ENCODE results near the gene SNX32.

Gene SNX32

DNA sequence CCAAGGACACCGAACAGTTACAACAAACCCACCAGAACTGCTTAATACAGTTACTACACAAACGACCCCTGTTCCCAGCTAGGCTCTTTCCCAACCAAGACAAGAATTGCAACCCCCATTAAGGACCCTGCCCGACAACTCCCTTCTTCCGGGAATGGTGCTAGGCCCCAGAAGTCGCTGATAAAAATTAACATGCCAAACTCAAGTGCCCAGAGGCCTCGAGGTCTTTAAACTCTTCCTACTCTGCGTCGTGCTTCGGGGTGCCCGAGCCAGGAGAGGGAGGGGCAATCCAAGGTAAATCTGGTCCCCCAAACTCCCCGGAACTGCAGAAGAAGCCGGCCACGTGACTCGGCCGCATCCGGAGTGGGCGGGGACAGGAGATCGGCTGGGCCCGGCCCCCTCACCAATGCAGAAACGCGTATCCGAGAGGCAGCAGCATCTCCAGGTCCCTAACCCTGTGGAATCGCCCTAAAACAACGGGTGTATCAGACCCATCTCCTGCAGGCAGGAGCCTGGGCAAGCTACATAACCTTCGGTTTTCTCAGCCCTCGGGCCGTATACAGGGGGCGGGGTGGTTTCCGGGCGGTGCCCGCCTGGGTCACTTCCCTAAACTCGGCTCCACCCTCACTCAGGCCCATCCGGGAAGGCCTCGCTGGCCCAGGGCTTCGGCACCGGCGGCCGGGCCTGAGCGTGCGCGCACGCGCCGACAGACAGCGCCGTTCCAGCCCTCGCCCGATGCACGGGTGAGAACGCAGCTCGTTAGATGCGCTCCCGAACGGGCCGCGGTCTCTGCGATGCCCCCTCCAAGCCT, 23.1 kb downstream of the SNX32 start (continued):
- TF ChIP-seq, protein P1, sequence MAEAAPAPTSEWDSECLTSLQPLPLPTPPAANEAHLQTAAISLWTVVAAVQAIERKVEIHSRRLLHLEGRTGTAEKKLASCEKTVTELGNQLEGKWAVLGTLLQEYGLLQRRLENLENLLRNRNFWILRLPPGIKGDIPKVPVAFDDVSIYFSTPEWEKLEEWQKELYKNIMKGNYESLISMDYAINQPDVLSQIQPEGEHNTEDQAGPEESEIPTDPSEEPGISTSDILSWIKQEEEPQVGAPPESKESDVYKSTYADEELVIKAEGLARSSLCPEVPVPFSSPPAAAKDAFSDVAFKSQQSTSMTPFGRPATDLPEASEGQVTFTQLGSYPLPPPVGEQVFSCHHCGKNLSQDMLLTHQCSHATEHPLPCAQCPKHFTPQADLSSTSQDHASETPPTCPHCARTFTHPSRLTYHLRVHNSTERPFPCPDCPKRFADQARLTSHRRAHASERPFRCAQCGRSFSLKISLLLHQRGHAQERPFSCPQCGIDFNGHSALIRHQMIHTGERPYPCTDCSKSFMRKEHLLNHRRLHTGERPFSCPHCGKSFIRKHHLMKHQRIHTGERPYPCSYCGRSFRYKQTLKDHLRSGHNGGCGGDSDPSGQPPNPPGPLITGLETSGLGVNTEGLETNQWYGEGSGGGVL (tag by site-specific recombination; IDR thresholded peaks at IDR 0.05) = no peak
- TF ChIP-seq TRIM28 (IDR thresholded peaks at IDR 0.05; ENCODE audit: borderline replicate concordance, low read length) = no peak
- peak; percentile 56; the same call in 1 of the 2 replicates for TF ChIP-seq ZBTB20 (tag by site-specific recombination; IDR thresholded peaks at IDR 0.05)
- TF ChIP-seq, protein P2, sequence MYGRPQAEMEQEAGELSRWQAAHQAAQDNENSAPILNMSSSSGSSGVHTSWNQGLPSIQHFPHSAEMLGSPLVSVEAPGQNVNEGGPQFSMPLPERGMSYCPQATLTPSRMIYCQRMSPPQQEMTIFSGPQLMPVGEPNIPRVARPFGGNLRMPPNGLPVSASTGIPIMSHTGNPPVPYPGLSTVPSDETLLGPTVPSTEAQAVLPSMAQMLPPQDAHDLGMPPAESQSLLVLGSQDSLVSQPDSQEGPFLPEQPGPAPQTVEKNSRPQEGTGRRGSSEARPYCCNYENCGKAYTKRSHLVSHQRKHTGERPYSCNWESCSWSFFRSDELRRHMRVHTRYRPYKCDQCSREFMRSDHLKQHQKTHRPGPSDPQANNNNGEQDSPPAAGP (tag by site-specific recombination; IDR thresholded peaks at IDR 0.05) = peak; percentile 32; the same call in 1 of the 2 replicates
- TF ChIP-seq, protein P3, sequence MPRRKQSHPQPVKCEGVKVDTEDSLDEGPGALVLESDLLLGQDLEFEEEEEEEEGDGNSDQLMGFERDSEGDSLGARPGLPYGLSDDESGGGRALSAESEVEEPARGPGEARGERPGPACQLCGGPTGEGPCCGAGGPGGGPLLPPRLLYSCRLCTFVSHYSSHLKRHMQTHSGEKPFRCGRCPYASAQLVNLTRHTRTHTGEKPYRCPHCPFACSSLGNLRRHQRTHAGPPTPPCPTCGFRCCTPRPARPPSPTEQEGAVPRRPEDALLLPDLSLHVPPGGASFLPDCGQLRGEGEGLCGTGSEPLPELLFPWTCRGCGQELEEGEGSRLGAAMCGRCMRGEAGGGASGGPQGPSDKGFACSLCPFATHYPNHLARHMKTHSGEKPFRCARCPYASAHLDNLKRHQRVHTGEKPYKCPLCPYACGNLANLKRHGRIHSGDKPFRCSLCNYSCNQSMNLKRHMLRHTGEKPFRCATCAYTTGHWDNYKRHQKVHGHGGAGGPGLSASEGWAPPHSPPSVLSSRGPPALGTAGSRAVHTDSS (tag by site-specific recombination; IDR thresholded peaks at IDR 0.05) = no peak
- TF ChIP-seq ZNF274 (IDR thresholded peaks at IDR 0.05; ENCODE audit: low read length) = no peak
- no peak for TF ChIP-seq ZNF274 (tag by site-specific recombination; IDR thresholded peaks at IDR 0.05; ENCODE audit: borderline replicate concordance)
- TF ChIP-seq ZNF416 (tag by site-specific recombination; IDR thresholded peaks at IDR 0.05) = no peak
- TF ChIP-seq GFI1B (tag by site-specific recombination; IDR thresholded peaks at IDR 0.05) = no peak
- TF ChIP-seq ZSCAN23 (tag by site-specific recombination; IDR thresholded peaks at IDR 0.05) = no peak
- no peak for TF ChIP-seq ZNF426 (tag by site-specific recombination; IDR thresholded peaks at IDR 0.05)
- TF ChIP-seq ZNF585B (tag by site-specific recombination; IDR thresholded peaks at IDR 0.05) = no peak
- no peak for TF ChIP-seq ZNF624 (tag by site-specific recombination; IDR thresholded peaks at IDR 0.05)
- no peak for TF ChIP-seq ZNF121 (tag by site-specific recombination; IDR thresholded peaks at IDR 0.05)
- TF ChIP-seq, protein P4, sequence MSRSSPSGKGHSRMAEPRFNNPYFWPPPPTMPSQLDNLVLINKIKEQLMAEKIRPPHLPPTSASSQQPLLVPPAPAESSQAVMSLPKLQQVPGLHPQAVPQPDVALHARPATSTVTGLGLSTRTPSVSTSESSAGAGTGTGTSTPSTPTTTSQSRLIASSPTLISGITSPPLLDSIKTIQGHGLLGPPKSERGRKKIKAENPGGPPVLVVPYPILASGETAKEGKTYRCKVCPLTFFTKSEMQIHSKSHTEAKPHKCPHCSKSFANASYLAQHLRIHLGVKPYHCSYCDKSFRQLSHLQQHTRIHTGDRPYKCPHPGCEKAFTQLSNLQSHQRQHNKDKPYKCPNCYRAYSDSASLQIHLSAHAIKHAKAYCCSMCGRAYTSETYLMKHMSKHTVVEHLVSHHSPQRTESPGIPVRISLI (tag by site-specific recombination; IDR thresholded peaks at IDR 0.05) = no peak
- no peak for TF ChIP-seq ZNF791 (tag by site-specific recombination; IDR thresholded peaks at IDR 0.05)
- TF ChIP-seq TCF7L2 (IDR thresholded peaks at IDR 0.05; ENCODE audit: borderline replicate concordance, low read depth, low read length) = no peak
- TF ChIP-seq, protein P5, sequence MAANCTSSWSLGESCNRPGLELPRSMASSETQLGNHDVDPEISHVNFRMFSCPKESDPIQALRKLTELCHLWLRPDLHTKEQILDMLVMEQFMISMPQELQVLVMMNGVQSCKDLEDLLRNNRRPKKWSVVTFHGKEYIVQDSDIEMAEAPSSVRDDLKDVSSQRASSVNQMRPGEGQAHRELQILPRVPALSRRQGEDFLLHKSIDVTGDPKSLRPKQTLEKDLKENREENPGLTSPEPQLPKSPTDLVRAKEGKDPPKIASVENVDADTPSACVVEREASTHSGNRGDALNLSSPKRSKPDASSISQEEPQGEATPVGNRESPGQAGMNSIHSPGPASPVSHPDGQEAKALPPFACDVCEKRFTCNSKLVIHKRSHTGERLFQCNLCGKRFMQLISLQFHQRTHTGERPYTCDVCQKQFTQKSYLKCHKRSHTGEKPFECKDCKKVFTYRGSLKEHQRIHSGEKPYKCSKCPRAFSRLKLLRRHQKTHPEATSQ (tag by site-specific recombination; IDR thresholded peaks at IDR 0.05) = no peak
- TF ChIP-seq ZSCAN30 (tag by site-specific recombination; IDR thresholded peaks at IDR 0.05) = no peak
- no peak for TF ChIP-seq ZBTB1 (tag by site-specific recombination; IDR thresholded peaks at IDR 0.05)
- TF ChIP-seq ZNF266 (tag by site-specific recombination; IDR thresholded peaks at IDR 0.05; ENCODE audit: low read depth) = no peak
- TF ChIP-seq, protein P6, sequence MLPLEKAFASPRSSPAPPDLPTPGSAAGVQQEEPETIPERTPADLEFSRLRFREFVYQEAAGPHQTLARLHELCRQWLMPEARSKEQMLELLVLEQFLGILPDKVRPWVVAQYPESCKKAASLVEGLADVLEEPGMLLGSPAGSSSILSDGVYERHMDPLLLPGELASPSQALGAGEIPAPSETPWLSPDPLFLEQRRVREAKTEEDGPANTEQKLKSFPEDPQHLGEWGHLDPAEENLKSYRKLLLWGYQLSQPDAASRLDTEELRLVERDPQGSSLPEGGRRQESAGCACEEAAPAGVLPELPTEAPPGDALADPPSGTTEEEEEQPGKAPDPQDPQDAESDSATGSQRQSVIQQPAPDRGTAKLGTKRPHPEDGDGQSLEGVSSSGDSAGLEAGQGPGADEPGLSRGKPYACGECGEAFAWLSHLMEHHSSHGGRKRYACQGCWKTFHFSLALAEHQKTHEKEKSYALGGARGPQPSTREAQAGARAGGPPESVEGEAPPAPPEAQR (tag by site-specific recombination; IDR thresholded peaks at IDR 0.05) = no peak
- TF ChIP-seq, protein P7, sequence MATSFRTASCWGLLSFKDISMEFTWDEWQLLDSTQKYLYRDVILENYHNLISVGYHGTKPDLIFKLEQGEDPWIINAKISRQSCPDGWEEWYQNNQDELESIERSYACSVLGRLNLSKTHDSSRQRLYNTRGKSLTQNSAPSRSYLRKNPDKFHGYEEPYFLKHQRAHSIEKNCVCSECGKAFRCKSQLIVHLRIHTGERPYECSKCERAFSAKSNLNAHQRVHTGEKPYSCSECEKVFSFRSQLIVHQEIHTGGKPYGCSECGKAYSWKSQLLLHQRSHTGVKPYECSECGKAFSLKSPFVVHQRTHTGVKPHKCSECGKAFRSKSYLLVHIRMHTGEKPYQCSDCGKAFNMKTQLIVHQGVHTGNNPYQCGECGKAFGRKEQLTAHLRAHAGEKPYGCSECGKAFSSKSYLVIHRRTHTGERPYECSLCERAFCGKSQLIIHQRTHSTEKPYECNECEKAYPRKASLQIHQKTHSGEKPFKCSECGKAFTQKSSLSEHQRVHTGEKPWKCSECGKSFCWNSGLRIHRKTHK (tag by site-specific recombination; IDR thresholded peaks at IDR 0.05) = no peak
- no peak for TF ChIP-seq ZNF202 (tag by site-specific recombination; IDR thresholded peaks at IDR 0.05; ENCODE audit: borderline replicate concordance)
- no peak for TF ChIP-seq ZNF366 (tag by site-specific recombination; conservative IDR thresholded peaks at IDR 0.05)
- TF ChIP-seq FEZF1 (tag by site-specific recombination; IDR thresholded peaks at IDR 0.05) = no peak
- no peak for TF ChIP-seq ZNF510 (tag by site-specific recombination; IDR thresholded peaks at IDR 0.05; ENCODE audit: insufficient replicate concordance)
- no peak for TF ChIP-seq ZNF37A (tag by site-specific recombination; IDR thresholded peaks at IDR 0.05)
- TF ChIP-seq ZNF10 (tag by site-specific recombination; IDR thresholded peaks at IDR 0.05) = no peak
- no peak for TF ChIP-seq ZNF423 (tag by site-specific recombination; IDR thresholded peaks at IDR 0.05)
- TF ChIP-seq MYNN (tag by site-specific recombination; IDR thresholded peaks at IDR 0.05; ENCODE audit: borderline replicate concordance) = no peak

All from HEK293 (cell line).